ENCODE data around the gene AFAP1L1.

DNA sequence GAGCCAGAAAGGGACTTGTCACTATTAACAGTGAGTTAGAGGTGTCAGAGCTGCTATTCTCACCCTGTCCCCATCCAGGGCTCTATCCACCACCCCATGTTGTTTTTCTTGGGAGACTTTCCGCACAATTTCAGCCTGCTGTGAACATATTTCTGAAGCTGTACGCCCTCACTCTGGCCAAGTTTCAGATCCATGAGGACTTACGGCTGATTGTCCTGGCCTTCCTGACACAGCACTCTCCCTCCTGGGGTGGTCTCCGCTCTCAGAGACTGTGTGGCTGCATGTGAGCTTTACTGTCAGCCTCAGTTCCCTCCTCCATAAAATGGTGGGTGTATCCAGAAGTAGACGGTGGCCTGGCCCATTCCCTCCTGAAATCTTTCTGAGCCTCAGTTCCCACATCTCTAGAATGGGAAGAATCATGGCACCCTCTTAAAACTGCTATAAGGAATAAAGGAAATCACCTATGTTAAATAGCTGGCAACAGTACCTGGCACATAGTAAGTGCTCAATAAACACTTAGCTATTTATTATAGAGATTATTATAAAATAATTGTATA lies 108.2 kb downstream of the AFAP1L1 start:
- TF ChIP-seq, protein P1, sequence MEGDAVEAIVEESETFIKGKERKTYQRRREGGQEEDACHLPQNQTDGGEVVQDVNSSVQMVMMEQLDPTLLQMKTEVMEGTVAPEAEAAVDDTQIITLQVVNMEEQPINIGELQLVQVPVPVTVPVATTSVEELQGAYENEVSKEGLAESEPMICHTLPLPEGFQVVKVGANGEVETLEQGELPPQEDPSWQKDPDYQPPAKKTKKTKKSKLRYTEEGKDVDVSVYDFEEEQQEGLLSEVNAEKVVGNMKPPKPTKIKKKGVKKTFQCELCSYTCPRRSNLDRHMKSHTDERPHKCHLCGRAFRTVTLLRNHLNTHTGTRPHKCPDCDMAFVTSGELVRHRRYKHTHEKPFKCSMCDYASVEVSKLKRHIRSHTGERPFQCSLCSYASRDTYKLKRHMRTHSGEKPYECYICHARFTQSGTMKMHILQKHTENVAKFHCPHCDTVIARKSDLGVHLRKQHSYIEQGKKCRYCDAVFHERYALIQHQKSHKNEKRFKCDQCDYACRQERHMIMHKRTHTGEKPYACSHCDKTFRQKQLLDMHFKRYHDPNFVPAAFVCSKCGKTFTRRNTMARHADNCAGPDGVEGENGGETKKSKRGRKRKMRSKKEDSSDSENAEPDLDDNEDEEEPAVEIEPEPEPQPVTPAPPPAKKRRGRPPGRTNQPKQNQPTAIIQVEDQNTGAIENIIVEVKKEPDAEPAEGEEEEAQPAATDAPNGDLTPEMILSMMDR (IDR thresholded peaks at IDR 0.05) = no peak
- TF ChIP-seq POLR2A (IDR thresholded peaks at IDR 0.05) = no peak
